ENCODE results near the gene AHNAK.
A peak's percentile ranks its signal among the peaks of the same experiment; 100 is the strongest.

The AHNAK gene

DNA sequence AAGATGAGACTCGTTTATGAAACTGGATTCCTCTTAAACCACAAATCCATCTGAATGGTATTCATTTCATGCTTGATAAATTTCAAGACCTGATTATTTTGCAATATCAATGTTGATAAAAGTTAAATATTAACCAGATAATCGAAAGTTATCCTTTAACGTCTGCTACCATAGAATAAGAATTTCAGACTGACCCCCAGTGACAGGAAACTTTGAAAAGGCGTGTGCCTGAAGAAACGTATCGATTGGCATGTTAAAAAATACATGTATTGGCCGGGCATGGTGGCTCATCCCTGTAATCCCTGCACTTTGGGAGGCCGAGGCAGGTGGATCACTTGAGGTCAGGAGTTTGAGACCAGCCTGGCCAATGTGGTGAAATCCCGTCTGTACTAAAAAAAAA is 113.9 kb downstream of the AHNAK start:
- no peak overlapping the region for H2BK120ac ChIP-seq (ENCODE audit: low read depth, low read length)
- DNase-seq, result no peak
- no peak overlapping the region for H4K8ac ChIP-seq (ENCODE audit: low read depth, low read length)
- WGBS (ENCODE audit: extremely low coverage, insufficient coverage, low lambda C conversion rate), result no CpG with 5 or more reads among the region's 9 CpGs
- H3K79me1 ChIP-seq (ENCODE audit: low read length), result no peaks in the 10 kb centered on the region
- no peak overlapping the region for H3K4me3 ChIP-seq (ENCODE audit: low read length)
- H3K4me2 ChIP-seq (ENCODE audit: low read length), result no peak overlapping the region
- H3K36me3 ChIP-seq (ENCODE audit: control insufficient read depth, insufficient read depth, low read length), result no peaks in the 10 kb centered on the region
- H3K4me1 ChIP-seq (ENCODE audit: control insufficient read depth, low read depth, low read length), result peaks cover 5% of the 10 kb centered on the region
- no peak overlapping the region for H2AK5ac ChIP-seq (ENCODE audit: low read length)
- no peak overlapping the region for H2BK15ac ChIP-seq (replicated peaks; ENCODE audit: low read depth)
- H3K18ac ChIP-seq (ENCODE audit: low read length), result no peak overlapping the region
- no peak overlapping the region for H2BK5ac ChIP-seq (ENCODE audit: low read length)
- H3K56ac ChIP-seq (ENCODE audit: low read length), result no peak overlapping the region
- no peaks in the 10 kb centered on the region for H3K27me3 ChIP-seq (ENCODE audit: insufficient read depth, low read length, poor library complexity)
- H3K23ac ChIP-seq (ENCODE audit: low read length), result no peak overlapping the region
- no peak overlapping the region for H4K5ac ChIP-seq (ENCODE audit: low read length)
- H3K4ac ChIP-seq (ENCODE audit: low read depth, low read length), result no peak overlapping the region
- H3K79me2 ChIP-seq (ENCODE audit: control insufficient read depth, insufficient read depth, low read length), result no peaks in the 10 kb centered on the region
- H3K27ac ChIP-seq (ENCODE audit: low read depth, low read length), result no peak overlapping the region
- no peak overlapping the region for H3K9ac ChIP-seq (ENCODE audit: low read length)

DNA sequence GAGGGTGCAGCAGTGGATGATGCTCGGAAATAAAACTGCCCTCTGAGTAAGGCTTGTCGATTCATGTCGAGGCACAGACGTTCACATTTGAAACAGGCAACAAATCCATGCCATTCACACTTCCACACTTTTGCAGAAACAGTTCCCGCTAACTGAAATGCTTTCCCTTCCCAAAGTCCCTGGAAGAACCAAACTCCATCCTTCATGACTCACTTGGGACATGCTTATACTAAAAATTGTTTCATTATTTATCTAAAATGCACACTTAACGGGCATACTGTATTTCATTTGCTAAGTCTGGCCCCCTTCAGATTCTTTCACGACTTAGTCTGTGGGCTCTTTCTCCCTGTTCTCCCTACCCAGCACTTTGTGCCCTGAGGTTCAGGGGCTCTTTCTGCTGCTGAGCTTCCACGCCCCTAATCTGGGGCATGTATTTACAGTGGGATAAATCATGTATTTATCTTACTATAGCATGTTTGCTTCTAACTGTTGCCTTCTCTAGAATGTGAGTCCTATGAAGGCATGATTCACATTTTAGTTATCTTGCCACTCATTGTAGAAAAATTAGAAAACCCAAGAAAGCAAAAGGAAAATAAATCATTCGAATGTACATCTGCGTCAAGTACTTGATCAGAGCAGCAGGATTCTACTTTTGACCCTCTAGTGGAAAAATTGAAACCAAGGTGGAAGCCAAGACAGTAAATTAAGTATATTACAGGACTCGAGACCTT is 115.3 kb downstream of the AHNAK start:
- no peak overlapping the region for H3K4ac ChIP-seq (ENCODE audit: low read depth, low read length)
- no peak overlapping the region for H2BK15ac ChIP-seq (replicated peaks; ENCODE audit: low read depth)
- no peak for DNase-seq
- H3K4me2 ChIP-seq (ENCODE audit: low read length), result no peak overlapping the region
- no peak overlapping the region for H2BK120ac ChIP-seq (ENCODE audit: low read depth, low read length)
- no peak overlapping the region for H3K9ac ChIP-seq (ENCODE audit: low read length)
- H4K8ac ChIP-seq (ENCODE audit: low read depth, low read length), result no peak overlapping the region
- no peaks in the 10 kb centered on the region for H3K27me3 ChIP-seq (ENCODE audit: insufficient read depth, low read length, poor library complexity)
- no peaks in the 10 kb centered on the region for H3K79me1 ChIP-seq (ENCODE audit: low read length)
- no peak overlapping the region for H2BK5ac ChIP-seq (ENCODE audit: low read length)
- H3K4me3 ChIP-seq (ENCODE audit: low read length), result no peak overlapping the region
- WGBS (ENCODE audit: extremely low coverage, insufficient coverage, low lambda C conversion rate), result no CpG with 5 or more reads among the region's 11 CpGs
- H3K56ac ChIP-seq (ENCODE audit: low read length), result no peak overlapping the region
- no peak overlapping the region for H4K5ac ChIP-seq (ENCODE audit: low read length)
- no peak overlapping the region for H3K18ac ChIP-seq (ENCODE audit: low read length)
- no peaks in the 10 kb centered on the region for H3K79me2 ChIP-seq (ENCODE audit: control insufficient read depth, insufficient read depth, low read length)
- no peak overlapping the region for H2AK5ac ChIP-seq (ENCODE audit: low read length)
- H3K23ac ChIP-seq (ENCODE audit: low read length), result no peak overlapping the region
- no peaks in the 10 kb centered on the region for H3K36me3 ChIP-seq (ENCODE audit: control insufficient read depth, insufficient read depth, low read length)
- H3K4me1 ChIP-seq (ENCODE audit: control insufficient read depth, low read depth, low read length), result peaks cover 9% of the 10 kb centered on the region
- H3K27ac ChIP-seq (ENCODE audit: low read depth, low read length), result no peak overlapping the region

DNA sequence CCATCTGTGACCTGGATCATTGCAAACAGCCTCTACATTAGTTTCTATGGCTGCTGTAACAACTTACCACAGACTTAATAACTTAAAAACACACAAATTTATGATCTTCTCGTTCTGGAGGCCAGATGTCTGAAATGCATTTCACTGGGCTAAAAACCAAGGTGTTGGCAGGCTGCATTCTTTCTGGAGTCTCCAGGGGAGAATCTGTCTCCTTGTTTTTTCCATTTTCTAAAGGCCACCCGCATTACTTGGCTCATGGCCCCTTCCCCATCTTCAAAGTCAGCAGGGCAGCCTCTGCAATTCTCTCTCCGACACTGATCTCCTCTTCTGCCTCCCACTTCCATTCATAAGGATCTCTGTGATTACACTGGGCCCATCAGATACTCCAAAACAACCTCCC is 116.2 kb downstream of the AHNAK start:
- no peaks in the 10 kb centered on the region for H3K79me1 ChIP-seq (ENCODE audit: low read length)
- no CpG with 5 or more reads among the region's 3 CpGs for WGBS (ENCODE audit: extremely low coverage, insufficient coverage, low lambda C conversion rate)
- H3K36me3 ChIP-seq (ENCODE audit: control insufficient read depth, insufficient read depth, low read length), result no peaks in the 10 kb centered on the region
- H3K4me1 ChIP-seq (ENCODE audit: control insufficient read depth, low read depth, low read length), result peaks cover 9% of the 10 kb centered on the region
- no peaks in the 10 kb centered on the region for H3K27me3 ChIP-seq (ENCODE audit: insufficient read depth, low read length, poor library complexity)
- no peak overlapping the region for H2BK5ac ChIP-seq (ENCODE audit: low read length)
- H2BK15ac ChIP-seq (replicated peaks; ENCODE audit: low read depth), result no peak overlapping the region
- H2AK5ac ChIP-seq (ENCODE audit: low read length), result peak overlapping the region; percentile 18
- H3K23ac ChIP-seq (ENCODE audit: low read length), result no peak overlapping the region
- no peak overlapping the region for H3K56ac ChIP-seq (ENCODE audit: low read length)
- no peaks in the 10 kb centered on the region for H3K79me2 ChIP-seq (ENCODE audit: control insufficient read depth, insufficient read depth, low read length)
- no peak overlapping the region for H3K4ac ChIP-seq (ENCODE audit: low read depth, low read length)
- no peak overlapping the region for H4K8ac ChIP-seq (ENCODE audit: low read depth, low read length)
- H3K27ac ChIP-seq (ENCODE audit: low read depth, low read length), result no peak overlapping the region
- no peak overlapping the region for H4K5ac ChIP-seq (ENCODE audit: low read length)
- no peak for DNase-seq
- H3K4me3 ChIP-seq (ENCODE audit: low read length), result no peak overlapping the region
- H3K4me2 ChIP-seq (ENCODE audit: low read length), result no peak overlapping the region
- H3K18ac ChIP-seq (ENCODE audit: low read length), result no peak overlapping the region
- H3K9ac ChIP-seq (ENCODE audit: low read length), result no peak overlapping the region
- H2BK120ac ChIP-seq (ENCODE audit: low read depth, low read length), result no peak overlapping the region

DNA sequence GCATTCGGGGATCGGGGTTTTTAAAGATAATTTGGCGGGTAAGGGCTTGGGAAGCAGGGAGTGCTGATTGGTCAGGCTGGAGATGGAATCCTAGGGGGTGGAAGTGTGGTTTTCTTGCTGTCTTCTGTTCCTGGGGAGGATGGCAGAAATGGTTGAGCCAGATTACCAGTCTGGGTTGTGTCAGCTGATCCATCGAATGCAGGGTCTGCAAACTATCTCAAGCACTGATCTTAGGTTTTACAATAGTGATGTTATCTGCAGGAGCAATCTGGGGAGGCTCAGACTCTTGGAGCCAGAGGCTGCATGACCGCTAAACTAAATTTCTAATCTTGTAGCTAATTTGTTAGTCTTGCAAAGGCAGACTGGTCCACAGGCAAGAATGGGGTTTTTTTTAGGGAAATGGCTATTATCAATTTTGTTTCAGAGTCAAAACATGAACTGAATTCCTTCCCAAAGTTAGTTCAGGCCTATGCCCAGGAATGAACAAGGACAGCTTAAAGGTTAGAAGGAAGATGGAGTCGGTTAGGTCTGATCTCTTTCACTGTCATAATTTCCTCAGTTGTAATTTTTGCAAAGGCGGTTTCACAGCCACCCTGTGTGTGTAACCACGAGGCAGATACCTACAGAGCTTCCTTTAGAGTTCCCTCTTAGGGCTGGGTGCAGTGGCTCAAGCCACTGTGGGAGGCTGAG is 117.6 kb downstream of the AHNAK start:
- no peaks in the 10 kb centered on the region for H3K36me3 ChIP-seq (ENCODE audit: control insufficient read depth, insufficient read depth, low read length)
- no peak overlapping the region for H3K4me2 ChIP-seq (ENCODE audit: low read length)
- H3K27ac ChIP-seq (ENCODE audit: low read depth, low read length), result no peak overlapping the region
- H2AK5ac ChIP-seq (ENCODE audit: low read length), result no peak overlapping the region
- peak overlapping the region; percentile 12 for H3K56ac ChIP-seq (ENCODE audit: low read length)
- H3K18ac ChIP-seq (ENCODE audit: low read length), result peak overlapping the region; percentile 86
- H3K79me2 ChIP-seq (ENCODE audit: control insufficient read depth, insufficient read depth, low read length), result no peaks in the 10 kb centered on the region
- peak overlapping the region; percentile 90 for H3K4ac ChIP-seq (ENCODE audit: low read depth, low read length)
- H3K79me1 ChIP-seq (ENCODE audit: low read length), result no peaks in the 10 kb centered on the region
- H3K4me1 ChIP-seq (ENCODE audit: control insufficient read depth, low read depth, low read length), result peaks cover 9% of the 10 kb centered on the region
- H2BK15ac ChIP-seq (replicated peaks; ENCODE audit: low read depth), result no peak overlapping the region
- peak overlapping the region; percentile 16 for H2BK120ac ChIP-seq (ENCODE audit: low read depth, low read length)
- no peak overlapping the region for H4K8ac ChIP-seq (ENCODE audit: low read depth, low read length)
- H3K9ac ChIP-seq (ENCODE audit: low read length), result no peak overlapping the region
- peak; percentile 57 for DNase-seq
- no peak overlapping the region for H4K5ac ChIP-seq (ENCODE audit: low read length)
- no peak overlapping the region for H3K4me3 ChIP-seq (ENCODE audit: low read length)
- no peaks in the 10 kb centered on the region for H3K27me3 ChIP-seq (ENCODE audit: insufficient read depth, low read length, poor library complexity)
- WGBS (ENCODE audit: extremely low coverage, insufficient coverage, low lambda C conversion rate), result no CpG with 5 or more reads among the region's 8 CpGs
- H3K23ac ChIP-seq (ENCODE audit: low read length), result no peak overlapping the region
- no peak overlapping the region for H2BK5ac ChIP-seq (ENCODE audit: low read length)

DNA sequence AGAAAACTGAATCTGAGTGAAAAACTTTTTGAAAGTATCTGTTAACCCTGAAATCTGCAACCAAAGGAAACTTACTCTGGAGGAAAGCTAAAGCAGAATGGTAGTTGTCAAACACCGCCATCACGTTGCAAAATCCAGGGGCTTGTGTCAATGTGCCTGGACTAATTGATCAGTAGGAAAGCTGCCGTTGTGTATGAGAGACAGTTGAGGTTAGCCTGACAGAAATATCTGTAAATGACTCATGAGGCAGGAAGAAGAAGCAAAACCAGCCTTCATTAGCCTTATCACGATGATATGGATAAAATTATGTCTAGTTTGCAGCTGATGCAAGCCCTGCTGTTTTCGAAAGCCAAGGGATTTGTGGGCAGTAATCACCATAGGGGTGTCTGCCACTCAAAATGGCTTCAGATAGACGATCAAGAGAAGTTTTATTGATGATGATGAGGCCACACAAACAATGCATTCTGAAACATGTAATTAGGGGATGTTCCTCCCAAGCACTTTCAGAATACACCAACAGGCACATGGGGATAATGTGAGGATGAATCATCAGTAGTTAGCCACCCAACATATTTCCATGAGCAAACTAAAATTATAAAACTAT is 118.9 kb downstream of the AHNAK start:
- no peaks in the 10 kb centered on the region for H3K36me3 ChIP-seq (ENCODE audit: control insufficient read depth, insufficient read depth, low read length)
- H2BK120ac ChIP-seq (ENCODE audit: low read depth, low read length), result peak overlapping the region; percentile 79
- no peak overlapping the region for H3K4me2 ChIP-seq (ENCODE audit: low read length)
- peak overlapping the region; percentile 33 for H3K18ac ChIP-seq (ENCODE audit: low read length)
- peak overlapping the region; percentile 28 for H3K56ac ChIP-seq (ENCODE audit: low read length)
- no peak overlapping the region for H4K5ac ChIP-seq (ENCODE audit: low read length)
- no peak overlapping the region for H3K9ac ChIP-seq (ENCODE audit: low read length)
- H3K4me1 ChIP-seq (ENCODE audit: control insufficient read depth, low read depth, low read length), result peaks cover 9% of the 10 kb centered on the region
- DNase-seq, result no peak
- peak overlapping the region; percentile 86 for H2BK5ac ChIP-seq (ENCODE audit: low read length)
- peak overlapping the region; percentile 54 for H2AK5ac ChIP-seq (ENCODE audit: low read length)
- H3K4me3 ChIP-seq (ENCODE audit: low read length), result no peak overlapping the region
- H2BK15ac ChIP-seq (replicated peaks; ENCODE audit: low read depth), result peak overlapping the region; percentile 0
- peak overlapping the region; percentile 48 for H3K4ac ChIP-seq (ENCODE audit: low read depth, low read length)
- H3K79me1 ChIP-seq (ENCODE audit: low read length), result no peaks in the 10 kb centered on the region
- H4K8ac ChIP-seq (ENCODE audit: low read depth, low read length), result no peak overlapping the region
- H3K79me2 ChIP-seq (ENCODE audit: control insufficient read depth, insufficient read depth, low read length), result no peaks in the 10 kb centered on the region
- no peak overlapping the region for H3K23ac ChIP-seq (ENCODE audit: low read length)
- no peaks in the 10 kb centered on the region for H3K27me3 ChIP-seq (ENCODE audit: insufficient read depth, low read length, poor library complexity)
- H3K27ac ChIP-seq (ENCODE audit: low read depth, low read length), result peak overlapping the region; percentile 29
- no CpG with 5 or more reads among the region's 6 CpGs for WGBS (ENCODE audit: extremely low coverage, insufficient coverage, low lambda C conversion rate)
